GM12892 (cell line): ENCODE measurements around the gene SH2B2.
"Not testable (repeated sequence)": the region's sequence is repeated elsewhere in the genome, so short reads cannot be mapped to it uniquely, and the experiment has no call there.

Experiments used
- POLR2A ChIP-seq: IDR thresholded peaks from 2 replicates; pipeline ENCODE4 v1.6.1; 2011; ENCODE audit warnings: low read depth, low read length, control low read depth
- POLR2AphosphoS5 ChIP-seq: IDR thresholded peaks from 2 replicates; pipeline ENCODE4 v1.6.1; 2011; ENCODE audit warnings: low read depth, low read length, control low read depth
- TAF1 ChIP-seq: IDR thresholded peaks from 2 replicates; pipeline ENCODE4 v1.6.1; 2011; ENCODE audit warnings: low read depth, mild to moderate bottlenecking, control low read depth, low read length, borderline replicate concordance

DNA sequence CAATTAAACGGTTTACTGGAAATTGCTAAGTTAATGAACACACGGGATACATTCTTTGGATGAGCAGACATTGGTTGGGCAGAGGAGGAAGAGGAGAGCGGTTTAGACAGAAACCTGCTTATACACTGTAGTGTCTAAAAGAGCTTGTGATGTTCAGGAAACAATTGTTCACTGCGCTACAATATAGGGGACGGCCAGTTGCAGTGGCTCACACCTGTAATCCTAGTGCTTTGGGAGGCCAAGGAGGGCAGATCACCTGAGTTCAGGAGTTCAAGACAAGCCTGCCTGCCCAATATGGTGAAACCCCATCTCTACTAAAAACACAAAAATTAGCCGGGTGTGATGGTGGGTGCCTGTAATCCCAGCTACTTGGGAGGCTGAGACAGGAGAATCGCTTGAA, 48.9 kb downstream of the SH2B2 start:
- not testable (repeated sequence) for TF ChIP-seq POLR2A, POLR2AphosphoS5, TAF1
